ENCODE results near the gene DHRS11.

DHRS11 gene

GRCh38 chr17:36640346-36640745, 48.7 kb downstream of the DHRS11 start:
- H3K27me3 ChIP-seq (ENCODE audit: control insufficient read depth in 1 of 2, insufficient read depth in 2 of 2, low read length in 2 of 2), result peaks cover 48 to 67% of the 10 kb centered on the region in 2 donors
- no peak overlapping the region for H3K9ac ChIP-seq (ENCODE audit: low read length in 2 of 2)
- H3K4me3 ChIP-seq (ENCODE audit: low read length in 2 of 2), result no peak overlapping the region
- no peaks in the 10 kb centered on the region for H3K9me3 ChIP-seq (ENCODE audit: control insufficient read depth in 2 of 2, low read length in 2 of 2)
- no peaks in the 10 kb centered on the region for H3K36me3 ChIP-seq (ENCODE audit: control insufficient read depth in 2 of 2, insufficient read depth in 2 of 2, low read length in 2 of 2)
- H3K4me1 ChIP-seq (ENCODE audit: control insufficient read depth, insufficient read depth, low read length), result peaks cover 10% of the 10 kb centered on the region
- no peak overlapping the region for H3K27ac ChIP-seq (ENCODE audit: low read length)

GRCh38 chr17:36640836-36641235, 49.2 kb downstream of the DHRS11 start:
- Histone ChIP-seq H3K9ac (ENCODE audit: low read length in 2 of 2) (no peak overlapping the region), H3K27me3 (ENCODE audit: control insufficient read depth in 1 of 2, insufficient read depth in 2 of 2, low read length in 2 of 2) (peaks cover 46 to 67% of the 10 kb centered on the region in 2 donors), H3K36me3 (ENCODE audit: control insufficient read depth in 2 of 2, insufficient read depth in 2 of 2, low read length in 2 of 2) (no peaks in the 10 kb centered on the region), H3K4me3 (ENCODE audit: low read length in 2 of 2) (no peak overlapping the region), H3K4me1 (ENCODE audit: control insufficient read depth, insufficient read depth, low read length) (peaks cover 10% of the 10 kb centered on the region), H3K9me3 (ENCODE audit: control insufficient read depth in 2 of 2, low read length in 2 of 2) (no peaks in the 10 kb centered on the region), H3K27ac (ENCODE audit: low read length) (no peak overlapping the region)

- peaks cover 51 to 73% of the 10 kb centered on the region in 2 donors for H3K27me3 ChIP-seq (ENCODE audit: control insufficient read depth in 1 of 2, insufficient read depth in 2 of 2, low read length in 2 of 2)
- H3K4me1 ChIP-seq (ENCODE audit: control insufficient read depth, insufficient read depth, low read length), result peaks cover 10% of the 10 kb centered on the region
- no peak overlapping the region for H3K9ac ChIP-seq (ENCODE audit: low read length in 2 of 2)
- H3K4me3 ChIP-seq (ENCODE audit: low read length in 2 of 2), result peak overlapping the region; percentile 37 to 57
- no peaks in the 10 kb centered on the region for H3K9me3 ChIP-seq (ENCODE audit: control insufficient read depth in 2 of 2, low read length in 2 of 2)
- H3K27ac ChIP-seq (ENCODE audit: low read length), result no peak overlapping the region
- H3K36me3 ChIP-seq (ENCODE audit: control insufficient read depth in 2 of 2, insufficient read depth in 2 of 2, low read length in 2 of 2), result no peaks in the 10 kb centered on the region
Observed at GRCh38 chr17:36641331-36641876, 49.7 kb downstream of the DHRS11 start.

GRCh38 chr17:36641877-36642845, 50.5 kb downstream of the DHRS11 start:
- H3K9ac ChIP-seq (ENCODE audit: low read length in 2 of 2), result no peak overlapping the region

GRCh38 chr17:36643086-36643685, 51.5 kb downstream of the DHRS11 start:
- H3K9me3 ChIP-seq (ENCODE audit: control insufficient read depth in 2 of 2, low read length in 2 of 2), result no peaks in the 10 kb centered on the region
- H3K4me1 ChIP-seq (ENCODE audit: control insufficient read depth, insufficient read depth, low read length), result peaks cover 10% of the 10 kb centered on the region
- H3K4me3 ChIP-seq (ENCODE audit: low read length in 2 of 2), result no peak overlapping the region
- H3K36me3 ChIP-seq (ENCODE audit: control insufficient read depth in 2 of 2, insufficient read depth in 2 of 2, low read length in 2 of 2), result no peaks in the 10 kb centered on the region
- no peak overlapping the region for H3K9ac ChIP-seq (ENCODE audit: low read length in 2 of 2)
- H3K27ac ChIP-seq (ENCODE audit: low read length), result no peak overlapping the region
- H3K27me3 ChIP-seq (ENCODE audit: control insufficient read depth in 1 of 2, insufficient read depth in 2 of 2, low read length in 2 of 2), result peaks cover 63 to 70% of the 10 kb centered on the region in 2 donors

More at GRCh38 chr17:36641877-36642845, 50.5 kb downstream of the DHRS11 start:
- H3K9me3 ChIP-seq (ENCODE audit: control insufficient read depth in 2 of 2, low read length in 2 of 2), result no peaks in the 10 kb centered on the region
- peak overlapping the region; percentile 37 to 57 for H3K4me3 ChIP-seq (ENCODE audit: low read length in 2 of 2)
- H3K27me3 ChIP-seq (ENCODE audit: control insufficient read depth in 1 of 2, insufficient read depth in 2 of 2, low read length in 2 of 2), result peaks cover 58 to 70% of the 10 kb centered on the region in 2 donors
- no peaks in the 10 kb centered on the region for H3K36me3 ChIP-seq (ENCODE audit: control insufficient read depth in 2 of 2, insufficient read depth in 2 of 2, low read length in 2 of 2)
- H3K4me1 ChIP-seq (ENCODE audit: control insufficient read depth, insufficient read depth, low read length), result peaks cover 10% of the 10 kb centered on the region
- no peak overlapping the region for H3K27ac ChIP-seq (ENCODE audit: low read length)

- peaks cover 61 to 66% of the 10 kb centered on the region in 2 donors for H3K27me3 ChIP-seq (ENCODE audit: control insufficient read depth in 1 of 2, insufficient read depth in 2 of 2, low read length in 2 of 2)
- H3K27ac ChIP-seq (ENCODE audit: low read length), result no peak overlapping the region
- no peaks in the 10 kb centered on the region for H3K36me3 ChIP-seq (ENCODE audit: control insufficient read depth in 2 of 2, insufficient read depth in 2 of 2, low read length in 2 of 2)
- H3K4me3 ChIP-seq (ENCODE audit: low read length in 2 of 2), result no peak overlapping the region
- no peaks in the 10 kb centered on the region for H3K9me3 ChIP-seq (ENCODE audit: control insufficient read depth in 2 of 2, low read length in 2 of 2)
- no peak overlapping the region for H3K9ac ChIP-seq (ENCODE audit: low read length in 2 of 2)
- peaks cover 10% of the 10 kb centered on the region for H3K4me1 ChIP-seq (ENCODE audit: control insufficient read depth, insufficient read depth, low read length)
Observed at GRCh38 chr17:36645422-36645821, 53.7 kb downstream of the DHRS11 start.

- Histone ChIP-seq H3K36me3 (ENCODE audit: control insufficient read depth in 2 of 2, insufficient read depth in 2 of 2, low read length in 2 of 2) (no peaks in the 10 kb centered on the region), H3K4me1 (ENCODE audit: control insufficient read depth, insufficient read depth, low read length) (no peaks in the 10 kb centered on the region), H3K27ac (ENCODE audit: low read length) (no peak overlapping the region), H3K9me3 (ENCODE audit: control insufficient read depth in 2 of 2, low read length in 2 of 2) (no peaks in the 10 kb centered on the region), H3K27me3 (ENCODE audit: control insufficient read depth in 1 of 2, insufficient read depth in 2 of 2, low read length in 2 of 2) (peaks cover 51 to 56% of the 10 kb centered on the region in 2 donors), H3K4me3 (ENCODE audit: low read length in 2 of 2) (no peak overlapping the region), H3K9ac (ENCODE audit: low read length in 2 of 2) (no peak overlapping the region)
Observed at GRCh38 chr17:36647636-36648035, 56.0 kb downstream of the DHRS11 start.

- Histone ChIP-seq H3K27me3 (ENCODE audit: control insufficient read depth in 1 of 2, insufficient read depth in 2 of 2, low read length in 2 of 2) (peaks cover 34 to 45% of the 10 kb centered on the region in 2 donors), H3K4me1 (ENCODE audit: control insufficient read depth, insufficient read depth, low read length) (no peaks in the 10 kb centered on the region), H3K9ac (ENCODE audit: low read length in 2 of 2) (no peak overlapping the region)
Observed at GRCh38 chr17:36650096-36650775, 58.6 kb downstream of the DHRS11 start.

More at GRCh38 chr17:36650096-36650775, 58.6 kb downstream of the DHRS11 start:
- Histone ChIP-seq H3K36me3 (ENCODE audit: control insufficient read depth in 2 of 2, insufficient read depth in 2 of 2, low read length in 2 of 2) (no peaks in the 10 kb centered on the region), H3K27ac (ENCODE audit: low read length) (no peak overlapping the region), H3K9me3 (ENCODE audit: control insufficient read depth in 2 of 2, low read length in 2 of 2) (no peaks in the 10 kb centered on the region), H3K4me3 (ENCODE audit: low read length in 2 of 2) (no peak overlapping the region)
